ENCODE data around the gene ARL2. TPM values are rescaled to one million over a fixed set of nuclear protein-coding genes. Genes with fewer than 3 reads are reported as not detected.

The ARL2 gene
- total RNA-seq, 1 experiment from 2014 or later: 203 TPM

DNA sequence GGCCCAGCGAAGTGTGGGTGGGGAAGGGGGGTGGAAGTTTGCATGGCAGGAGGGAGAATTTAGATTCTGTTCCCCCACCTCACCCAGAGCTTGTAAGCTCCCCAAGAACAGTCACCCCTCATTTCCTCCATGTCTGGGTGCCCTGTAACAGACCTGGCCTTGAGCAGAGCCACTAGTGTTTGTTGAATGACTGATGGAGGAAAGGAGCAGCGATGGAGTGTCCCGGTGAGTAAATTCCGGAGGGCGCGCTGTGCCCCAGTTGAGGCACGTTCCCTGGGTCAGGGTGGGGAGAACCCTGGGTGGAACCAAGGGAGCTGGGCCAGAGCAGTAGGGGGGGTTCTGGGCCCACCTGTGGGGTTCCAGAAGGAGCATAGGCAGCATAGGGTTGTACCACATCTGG is 43.6 kb downstream of the ARL2 start:
- no peak overlapping the region for H3K9ac ChIP-seq (ENCODE audit: extremely low read depth, insufficient read length, low read length)
- no peaks in the 10 kb centered on the region for H3K9me3 ChIP-seq (ENCODE audit: control insufficient read depth, low read depth, low read length)
- no peak overlapping the region for H3K23ac ChIP-seq (ENCODE audit: insufficient read length, low read depth, low read length)
- no peak overlapping the region for H2AK5ac ChIP-seq (ENCODE audit: insufficient read length, low read length)
- TF ChIP-seq, protein P1, sequence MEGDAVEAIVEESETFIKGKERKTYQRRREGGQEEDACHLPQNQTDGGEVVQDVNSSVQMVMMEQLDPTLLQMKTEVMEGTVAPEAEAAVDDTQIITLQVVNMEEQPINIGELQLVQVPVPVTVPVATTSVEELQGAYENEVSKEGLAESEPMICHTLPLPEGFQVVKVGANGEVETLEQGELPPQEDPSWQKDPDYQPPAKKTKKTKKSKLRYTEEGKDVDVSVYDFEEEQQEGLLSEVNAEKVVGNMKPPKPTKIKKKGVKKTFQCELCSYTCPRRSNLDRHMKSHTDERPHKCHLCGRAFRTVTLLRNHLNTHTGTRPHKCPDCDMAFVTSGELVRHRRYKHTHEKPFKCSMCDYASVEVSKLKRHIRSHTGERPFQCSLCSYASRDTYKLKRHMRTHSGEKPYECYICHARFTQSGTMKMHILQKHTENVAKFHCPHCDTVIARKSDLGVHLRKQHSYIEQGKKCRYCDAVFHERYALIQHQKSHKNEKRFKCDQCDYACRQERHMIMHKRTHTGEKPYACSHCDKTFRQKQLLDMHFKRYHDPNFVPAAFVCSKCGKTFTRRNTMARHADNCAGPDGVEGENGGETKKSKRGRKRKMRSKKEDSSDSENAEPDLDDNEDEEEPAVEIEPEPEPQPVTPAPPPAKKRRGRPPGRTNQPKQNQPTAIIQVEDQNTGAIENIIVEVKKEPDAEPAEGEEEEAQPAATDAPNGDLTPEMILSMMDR (conservative IDR thresholded peaks at IDR 0.05): no peak
- H3T11ph ChIP-seq (ENCODE audit: low read length): no peak overlapping the region
- H4K8ac ChIP-seq (replicated peaks; ENCODE audit: insufficient read length, low read depth, low read length): no peak overlapping the region
- H2BK120ac ChIP-seq (ENCODE audit: low read depth, low read length, poor library complexity, severe bottlenecking): no peak overlapping the region
- no peak overlapping the region for H3K4ac ChIP-seq (ENCODE audit: low read depth, low read length)
- no peak overlapping the region for H3K56ac ChIP-seq (ENCODE audit: insufficient read length, low read depth, low read length)
- H3K18ac ChIP-seq (ENCODE audit: insufficient read length, low read depth, low read length): no peak overlapping the region
- H4K91ac ChIP-seq (ENCODE audit: insufficient read length, low read depth, low read length): no peak overlapping the region
- no peak overlapping the region for H3K14ac ChIP-seq (ENCODE audit: insufficient read depth, low read length)
- no peaks in the 10 kb centered on the region for H3K79me1 ChIP-seq (ENCODE audit: insufficient read depth, low read depth, low read length, poor library complexity, severe bottlenecking)
- no peaks in the 10 kb centered on the region for H3K4me1 ChIP-seq (ENCODE audit: insufficient read depth, low read length)
- no peak overlapping the region for H3K27ac ChIP-seq (ENCODE audit: insufficient read length, low read depth, low read length)
- no peaks in the 10 kb centered on the region for H3K23me2 ChIP-seq (ENCODE audit: insufficient read length, low read depth, low read length, poor library complexity, severe bottlenecking)
- H3K27me3 ChIP-seq (ENCODE audit: insufficient read depth, low read length): no peaks in the 10 kb centered on the region
- no peak overlapping the region for H2BK15ac ChIP-seq (ENCODE audit: low read depth, low read length)
- no peaks in the 10 kb centered on the region for H3K36me3 Mint-ChIP-seq (ENCODE audit: insufficient read depth in 1 of 3, low read depth in 3 of 3)
- H3K4me3 Mint-ChIP-seq: no peak overlapping the region
- H4K20me1 ChIP-seq (ENCODE audit: control insufficient read depth, insufficient read depth, insufficient read length): no peaks in the 10 kb centered on the region
- no peak for DNase-seq
- H4K5ac ChIP-seq (ENCODE audit: insufficient read length, low read depth, low read length): no peak overlapping the region
- peaks cover 15% of the 10 kb centered on the region for H3K27me3 Mint-ChIP-seq (ENCODE audit: low read depth)
- no peak overlapping the region for H2AFZ ChIP-seq (ENCODE audit: low read length)
- no CpG with 5 or more reads among the region's 7 CpGs for WGBS (ENCODE audit: extremely low coverage, insufficient read length, low lambda C conversion rate)
- H2BK5ac ChIP-seq (ENCODE audit: insufficient read length, low read length): no peak overlapping the region
- no peak overlapping the region for H2BK20ac ChIP-seq (ENCODE audit: low read depth, low read length, poor library complexity, severe bottlenecking)
- H2BK12ac ChIP-seq (ENCODE audit: insufficient read length, low read depth, low read length): no peak overlapping the region
- H3K4me1 Mint-ChIP-seq: peaks cover 2 to 4% of the 10 kb centered on the region in 2 experiments
- no peak overlapping the region for H3K4me2 ChIP-seq (ENCODE audit: insufficient read depth, insufficient read length, low read length)
- no peaks in the 10 kb centered on the region; a peak in 1 of 5 replicates for H3K9me3 Mint-ChIP-seq
- H3K79me2 ChIP-seq (ENCODE audit: insufficient read depth, low read length): no peaks in the 10 kb centered on the region
- H3K27ac Mint-ChIP-seq: peak overlapping the region in 1 of 3 experiments; percentile 61; a peak in 2 of 7 replicates
